Body of pancreas (tissue), 4 donors: ENCODE data around the gene LRRC7. TPM values are rescaled to one million over a fixed set of nuclear protein-coding genes. Genes with fewer than 3 reads are reported as not detected.

Experiments
- ATAC-seq: fragments of 150-250 bp; one replicate; pipeline ENCODE4 v1.9.1; 2016
- DNase-seq, 4 donors: peaks; one replicate each; pipeline ENCODE4 v3.0.0-alpha.2; 2019
- H3K27ac ChIP-seq, 4 donors: fragments of 200-600 bp; sonication (generic); 1 replicate in 3 of 4; 2 replicates in 1 of 4; pipeline versions ENCODE4 v1.5.1 to v1.6.1; 2016 to 2019; ENCODE audit warnings: mild to moderate bottlenecking in 1 of 4, mixed read lengths in 1 of 4, moderate library complexity in 1 of 4
- H3K27me3 ChIP-seq, 2 donors: fragments of 200-600 bp; sonication (generic); one replicate each; pipeline ENCODE4 v1.6.0; 2016; ENCODE audit warnings: mild to moderate bottlenecking in 1 of 2
- H3K36me3 ChIP-seq, 2 donors: fragments of 200-600 bp; sonication (generic); replicated peaks in 1 of 2; 2 replicates each; pipeline ENCODE4 v1.5.1; 2016; ENCODE audit warnings: low read depth in 2 of 2; ENCODE audit not compliant: insufficient read depth in 1 of 2
- H3K4me1 ChIP-seq: fragments of 200-600 bp; sonication (generic); one replicate; pipeline ENCODE4 v1.6.0; 2016
- H3K4me3 ChIP-seq, 2 donors: fragments of 200-600 bp; sonication (generic); 1 replicate in 1 of 2; 2 replicates in 1 of 2; pipeline ENCODE4 v1.5.1; 2016 to 2019
- H3K9me3 ChIP-seq, 3 donors: fragments of 200-600 bp; sonication (generic); 1 replicate in 2 of 3; 2 replicates in 1 of 3; pipeline ENCODE4 v1.5.1; 2016
- CTCF ChIP-seq, 7 experiments: fragments of 450-650 bp in 4 of 7; fragments of 200-600 bp in 3 of 7; sonication (generic) in 3 of 7; IDR thresholded peaks; one replicate each; pipeline ENCODE4 v1.5.1; 2016 to 2019; ENCODE audit warnings: antibody characterized with exemption in 7 of 7
- POLR2A ChIP-seq, 3 donors: fragments of 450-650 bp; IDR thresholded peaks; one replicate each; pipeline ENCODE4 v1.6.1; 2016; ENCODE audit warnings: antibody characterized with exemption in 3 of 3, mild to moderate bottlenecking in 2 of 3
- WGBS, 2 donors: methylation state at CpG; one replicate each; pipeline ENCODE4 v1.1.5; 2017; 5-methylcytosine and 5-hydroxymethylcytosine counted together
- intact Hi-C: fragments of 100-400 bp; cut with DNase I; formaldehyde crosslinking; loops from one replicate; pipeline ENCODE4 v1.15.1; 2023
- total RNA-seq, 2 donors: library from RNA; depleted of rRNA; stranded (reverse); fragments of >200 nt; gene quantifications; one replicate each; pipeline ENCODE4 v1.1.0, GENCODE V29; 2016

The LRRC7 gene
- total RNA-seq, 2 donors from 2014 or later, result 1.3 to 2.6 TPM

GRCh38 chr1:70143048-70143659, 575.4 kb downstream of the LRRC7 start:
- DNase-seq (no peak), ATAC-seq (no peak)
- H3K9me3 ChIP-seq, result no peaks in the 10 kb centered on the region
- intact Hi-C loops, result no loop called here
- no peaks in the 10 kb centered on the region for H3K4me1 ChIP-seq
- H3K4me3 ChIP-seq, result no peak overlapping the region
- no peaks in the 10 kb centered on the region for H3K27me3 ChIP-seq
- no peak for TF ChIP-seq CTCF (IDR thresholded peaks at IDR 0.05)
- no peak for TF ChIP-seq POLR2A (IDR thresholded peaks at IDR 0.05)
- H3K27ac ChIP-seq, result no peak overlapping the region
- WGBS, 2 donors, result 49 to 63% methylated on average over 4 of the region's 4 CpGs
- no peaks in the 10 kb centered on the region for H3K36me3 ChIP-seq

- peaks cover 10% of the 10 kb centered on the region for H3K4me1 ChIP-seq
- DNase-seq (no peak), ATAC-seq (no peak)
- H3K9me3 ChIP-seq, result no peaks in the 10 kb centered on the region
- no peaks in the 10 kb centered on the region for H3K27me3 ChIP-seq
- intact Hi-C loops, result no loop called here
- TF ChIP-seq POLR2A (IDR thresholded peaks at IDR 0.05) (no peak), CTCF (IDR thresholded peaks at IDR 0.05) (no peak)
- H3K36me3 ChIP-seq, result no peaks in the 10 kb centered on the region
- no peak overlapping the region for H3K4me3 ChIP-seq
- H3K27ac ChIP-seq, result no peak overlapping the region
Measured at GRCh38 chr1:70146488-70146887, 578.8 kb downstream of the LRRC7 start.

DNA sequence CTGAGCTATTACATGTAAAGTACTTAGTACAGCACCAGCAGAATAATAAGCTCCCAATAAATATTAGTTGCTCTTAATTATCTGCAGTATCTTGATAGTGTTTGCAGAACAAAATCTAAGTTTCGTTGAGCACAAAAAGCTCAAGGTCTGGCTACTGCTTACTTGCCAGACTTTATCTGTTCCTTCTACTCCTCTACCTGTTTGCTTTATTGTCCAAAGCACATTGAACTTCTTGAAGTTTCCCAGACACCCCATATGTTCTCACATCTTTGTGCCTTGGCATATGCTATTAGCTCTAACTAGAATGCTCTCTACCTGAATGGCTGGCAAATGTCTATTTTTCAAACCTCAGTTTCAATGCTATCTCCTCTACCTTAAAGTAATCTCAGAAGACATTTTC, 582.7 kb downstream of the LRRC7 start:
- TF ChIP-seq CTCF (IDR thresholded peaks at IDR 0.05) (no peak), POLR2A (IDR thresholded peaks at IDR 0.05) (no peak)
- WGBS, 2 donors, result 39% methylated on average over 1 of the region's 1 CpG
- Histone ChIP-seq H3K27ac (no peak overlapping the region), H3K9me3 (no peaks in the 10 kb centered on the region), H3K27me3 (no peaks in the 10 kb centered on the region), H3K4me3 (no peak overlapping the region), H3K36me3 (no peaks in the 10 kb centered on the region), H3K4me1 (peaks cover 10% of the 10 kb centered on the region)
- DNase-seq (no peak), ATAC-seq (no peak)
- intact Hi-C loops, result no loop called here

DNA sequence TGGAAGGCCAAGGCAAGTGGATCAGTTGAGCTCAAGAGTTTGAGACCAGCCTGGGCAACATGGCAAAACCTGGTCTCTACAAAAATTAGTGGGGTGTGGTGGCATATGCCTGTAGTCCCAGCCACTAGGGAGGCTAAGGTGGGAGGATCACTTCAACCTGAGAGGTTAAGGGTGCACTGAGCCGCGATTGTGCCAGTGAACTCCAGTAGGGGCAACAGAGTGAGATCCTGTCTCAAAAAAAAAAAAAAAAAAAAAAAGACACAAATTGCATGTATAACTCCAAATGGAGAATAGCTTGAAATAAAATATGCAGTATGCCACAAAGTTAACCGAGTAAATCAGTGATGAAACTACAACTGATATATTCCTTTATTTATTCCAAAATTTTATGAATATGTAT, 586.0 kb downstream of the LRRC7 start:
- DNase-seq (no peak), ATAC-seq (no peak)
- Histone ChIP-seq H3K27ac (no peak overlapping the region), H3K9me3 (no peaks in the 10 kb centered on the region), H3K4me1 (peaks cover 10% of the 10 kb centered on the region), H3K27me3 (no peaks in the 10 kb centered on the region), H3K4me3 (no peak overlapping the region), H3K36me3 (no peaks in the 10 kb centered on the region)
- intact Hi-C loops, result no loop called here
- 82 to 87% methylated on average over 3 of the region's 3 CpGs for WGBS, 2 donors
- no peak for TF ChIP-seq POLR2A (IDR thresholded peaks at IDR 0.05)
- no peak for TF ChIP-seq CTCF (IDR thresholded peaks at IDR 0.05)

GRCh38 chr1:70156529-70157120, 588.9 kb downstream of the LRRC7 start:
- Histone ChIP-seq H3K27ac (no peak overlapping the region), H3K36me3 (no peaks in the 10 kb centered on the region), H3K27me3 (no peaks in the 10 kb centered on the region), H3K4me3 (no peak overlapping the region), H3K4me1 (no peaks in the 10 kb centered on the region), H3K9me3 (no peaks in the 10 kb centered on the region)
- no peak for TF ChIP-seq CTCF (IDR thresholded peaks at IDR 0.05)
- TF ChIP-seq POLR2A (IDR thresholded peaks at IDR 0.05), result no peak
- no peak for DNase-seq
- intact Hi-C loops, result no loop called here
- ATAC-seq, result no peak
- WGBS, 2 donors, result 94 to 96% methylated on average over 5 of the region's 5 CpGs
